ENCODE results near the gene CCNB1.

DNA sequence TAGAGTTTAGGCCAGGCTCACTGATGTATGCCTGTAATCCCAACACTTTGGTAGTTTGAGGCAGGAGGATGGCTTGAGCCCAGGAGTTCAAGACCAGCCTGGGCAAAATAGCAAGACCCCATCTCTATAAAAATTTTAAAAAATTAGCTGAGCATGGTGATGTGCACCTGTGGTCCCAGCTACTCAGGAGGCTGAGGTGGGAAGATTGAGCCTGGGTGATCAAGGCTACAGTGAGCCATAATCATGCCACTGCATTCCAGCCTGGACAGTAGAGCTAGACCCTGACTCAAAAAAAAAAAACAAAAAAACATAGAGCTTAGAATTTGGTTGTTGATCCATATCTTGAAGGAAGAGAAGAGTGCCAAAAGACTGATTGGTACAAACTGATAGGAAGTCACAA lies 53.0 kb downstream of the CCNB1 start:
- TF ChIP-seq, protein P1, sequence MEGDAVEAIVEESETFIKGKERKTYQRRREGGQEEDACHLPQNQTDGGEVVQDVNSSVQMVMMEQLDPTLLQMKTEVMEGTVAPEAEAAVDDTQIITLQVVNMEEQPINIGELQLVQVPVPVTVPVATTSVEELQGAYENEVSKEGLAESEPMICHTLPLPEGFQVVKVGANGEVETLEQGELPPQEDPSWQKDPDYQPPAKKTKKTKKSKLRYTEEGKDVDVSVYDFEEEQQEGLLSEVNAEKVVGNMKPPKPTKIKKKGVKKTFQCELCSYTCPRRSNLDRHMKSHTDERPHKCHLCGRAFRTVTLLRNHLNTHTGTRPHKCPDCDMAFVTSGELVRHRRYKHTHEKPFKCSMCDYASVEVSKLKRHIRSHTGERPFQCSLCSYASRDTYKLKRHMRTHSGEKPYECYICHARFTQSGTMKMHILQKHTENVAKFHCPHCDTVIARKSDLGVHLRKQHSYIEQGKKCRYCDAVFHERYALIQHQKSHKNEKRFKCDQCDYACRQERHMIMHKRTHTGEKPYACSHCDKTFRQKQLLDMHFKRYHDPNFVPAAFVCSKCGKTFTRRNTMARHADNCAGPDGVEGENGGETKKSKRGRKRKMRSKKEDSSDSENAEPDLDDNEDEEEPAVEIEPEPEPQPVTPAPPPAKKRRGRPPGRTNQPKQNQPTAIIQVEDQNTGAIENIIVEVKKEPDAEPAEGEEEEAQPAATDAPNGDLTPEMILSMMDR (IDR thresholded peaks at IDR 0.05; ENCODE audit: insufficient read depth, low read length, poor library complexity, severe bottlenecking) = no peak
- TF ChIP-seq EZH2phosphoT487 (conservative IDR thresholded peaks at IDR 0.05; ENCODE audit: low read length) = no peak

Measured in SU-DHL-6 (cell line).